Measurements from ENCODE around the gene NOLC1.

DNA sequence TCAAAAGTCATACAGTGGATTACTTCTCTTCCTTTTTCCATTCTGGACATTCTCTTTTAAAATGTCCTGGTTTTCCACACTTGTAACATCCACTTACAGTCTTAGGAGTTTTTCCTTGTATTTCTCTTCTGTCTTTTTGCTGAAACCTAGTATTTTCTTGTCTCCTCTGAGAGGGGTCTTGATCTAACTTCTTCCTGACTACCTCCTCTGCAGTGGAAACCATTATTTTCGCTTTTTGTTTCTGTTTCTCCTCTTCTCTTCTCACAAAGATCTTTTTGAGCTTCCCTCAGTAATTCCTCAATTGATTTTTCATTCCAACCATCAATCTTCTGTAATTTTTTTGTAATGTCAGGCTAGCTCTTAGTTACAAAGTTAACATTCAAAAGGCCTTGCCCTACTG is 50.2 kb downstream of the NOLC1 start:
- no peak for TF ChIP-seq ADNP (CRISPR knock-in tag; IDR thresholded peaks at IDR 0.05)
- TF ChIP-seq, protein P1, sequence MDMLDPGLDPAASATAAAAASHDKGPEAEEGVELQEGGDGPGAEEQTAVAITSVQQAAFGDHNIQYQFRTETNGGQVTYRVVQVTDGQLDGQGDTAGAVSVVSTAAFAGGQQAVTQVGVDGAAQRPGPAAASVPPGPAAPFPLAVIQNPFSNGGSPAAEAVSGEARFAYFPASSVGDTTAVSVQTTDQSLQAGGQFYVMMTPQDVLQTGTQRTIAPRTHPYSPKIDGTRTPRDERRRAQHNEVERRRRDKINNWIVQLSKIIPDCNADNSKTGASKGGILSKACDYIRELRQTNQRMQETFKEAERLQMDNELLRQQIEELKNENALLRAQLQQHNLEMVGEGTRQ (IDR thresholded peaks at IDR 0.05; ENCODE audit: low read depth, low read length) = no peak
- TF ChIP-seq, protein P1 (CRISPR knock-in tag; IDR thresholded peaks at IDR 0.05; ENCODE audit: borderline replicate concordance) = no peak
- TF ChIP-seq NR2F2 (IDR thresholded peaks at IDR 0.05; ENCODE audit: borderline replicate concordance, low read depth) = no peak
- TF ChIP-seq, protein P2, sequence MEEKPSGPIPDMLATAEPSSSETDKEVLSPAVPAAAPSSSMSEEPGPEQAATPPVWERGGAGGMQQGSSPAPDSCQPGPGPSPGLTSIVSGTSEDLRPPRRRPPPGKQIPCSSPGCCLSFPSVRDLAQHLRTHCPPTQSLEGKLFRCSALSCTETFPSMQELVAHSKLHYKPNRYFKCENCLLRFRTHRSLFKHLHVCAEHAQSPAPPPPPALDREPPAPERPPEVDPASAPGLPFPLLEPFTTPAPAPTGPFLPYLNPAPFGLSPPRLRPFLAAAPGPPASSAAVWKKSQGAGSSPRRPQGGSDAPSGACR (CRISPR knock-in tag; IDR thresholded peaks at IDR 0.05) = no peak
- no peak for TF ChIP-seq ZNF75D (CRISPR knock-in tag; IDR thresholded peaks at IDR 0.05; ENCODE audit: borderline replicate concordance)
- no peak for TF ChIP-seq KLF13 (CRISPR knock-in tag; IDR thresholded peaks at IDR 0.05)
- no peak for TF ChIP-seq TOPORS (CRISPR knock-in tag; IDR thresholded peaks at IDR 0.05)
- no peak for TF ChIP-seq ZBTB2 (CRISPR knock-in tag; IDR thresholded peaks at IDR 0.05; ENCODE audit: low read depth)
- no peak for TF ChIP-seq SOX6 (IDR thresholded peaks at IDR 0.05)
- TF ChIP-seq SOX6 (CRISPR knock-in tag; IDR thresholded peaks at IDR 0.05) = no peak
- TF ChIP-seq TAF1 (CRISPR knock-in tag; IDR thresholded peaks at IDR 0.05) = no peak
- TF ChIP-seq ZNF512 (CRISPR knock-in tag; IDR thresholded peaks at IDR 0.05) = no peak
- no peak for TF ChIP-seq SP1 (IDR thresholded peaks at IDR 0.05)
- TF ChIP-seq SP1 (CRISPR knock-in tag; IDR thresholded peaks at IDR 0.05) = no peak

All from HepG2 (cell line).